Measurements from ENCODE around the gene MYL9. TPM values are rescaled to one million over a fixed set of nuclear protein-coding genes. Genes with fewer than 3 reads are reported as not detected.

MYL9 gene
- total RNA-seq, 1 experiment from 2014 or later = 0.49 TPM

Other genes with a start within 250 kb of the MYL9 start
- gene DLGAP4, start 235.2 kb upstream of the MYL9 start, total RNA-seq (2014; rRNA removed; shearing (Covaris generic)) = 17.5 and 18.4 TPM in 2 replicates
- 71.1 and 75.5 TPM in 2 replicates for gene TGIF2, start 32.1 kb downstream of the MYL9 start, total RNA-seq (2014; rRNA removed; shearing (Covaris generic))
- 125 and 131 TPM in 2 replicates for gene RAB5IF, start 64.3 kb downstream of the MYL9 start, total RNA-seq (2014; rRNA removed; shearing (Covaris generic))
- 0.06 TPM in 1 of 2 replicates, not detected in the other for gene SLA2, start 104.7 kb downstream of the MYL9 start, total RNA-seq (2014; rRNA removed; shearing (Covaris generic))
- gene NDRG3, start 204.6 kb downstream of the MYL9 start, total RNA-seq (2014; rRNA removed; shearing (Covaris generic)) = 46.6 and 46.7 TPM in 2 replicates
- gene DSN1, start 232.2 kb downstream of the MYL9 start, total RNA-seq (2014; rRNA removed; shearing (Covaris generic)) = 66.6 and 75.3 TPM in 2 replicates

Measured in SJCRH30 (cell line).